HG02763 (cell line): ENCODE results near the gene PALMD.

Experiments
- ATAC-seq: cut with Tn5 transposase; IDR thresholded peaks from one replicate; pipeline ENCODE4 v1.9.1; 2021; ENCODE audit warnings: mild to moderate bottlenecking, moderate library complexity; ENCODE audit not compliant: unreplicated experiment

Gene PALMD

DNA sequence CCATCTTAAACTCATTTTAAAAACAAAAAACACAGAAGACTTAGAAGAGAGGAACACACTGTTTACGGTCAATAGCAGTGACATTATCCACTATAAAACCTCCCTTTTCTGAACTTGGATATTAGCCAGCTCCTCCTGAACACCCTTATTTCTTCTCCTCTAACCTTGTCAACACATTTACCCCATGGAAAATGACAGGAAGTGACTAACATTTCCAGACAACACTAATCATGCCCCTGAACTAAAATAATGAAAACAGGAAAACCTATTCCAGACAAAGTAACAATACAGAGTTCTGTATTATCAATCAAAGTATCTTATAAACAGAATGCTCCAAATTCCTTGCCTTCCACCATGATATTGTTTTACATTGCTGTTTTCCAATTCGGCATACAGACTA is 45.3 kb downstream of the PALMD start:
- no peak for ATAC-seq

DNA sequence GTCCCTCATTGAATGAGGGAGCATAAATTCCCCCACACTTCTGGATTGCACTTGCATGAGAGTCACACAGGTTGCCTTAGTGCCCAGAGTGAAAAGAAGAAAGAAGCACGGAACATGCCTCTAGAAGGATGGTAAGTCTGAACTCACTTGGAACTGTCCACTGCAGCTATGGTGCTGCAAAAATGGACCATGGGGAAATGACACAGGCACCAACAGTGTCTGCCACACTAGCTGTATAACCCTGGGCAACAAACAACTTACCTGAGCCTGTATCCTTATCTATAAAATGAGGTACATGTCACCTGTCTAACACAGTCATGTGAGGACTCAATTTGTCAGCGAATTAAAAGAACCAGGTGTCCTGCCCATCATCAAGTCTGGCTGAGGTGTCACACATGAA is 50.7 kb downstream of the PALMD start:
- ATAC-seq: no peak

DNA sequence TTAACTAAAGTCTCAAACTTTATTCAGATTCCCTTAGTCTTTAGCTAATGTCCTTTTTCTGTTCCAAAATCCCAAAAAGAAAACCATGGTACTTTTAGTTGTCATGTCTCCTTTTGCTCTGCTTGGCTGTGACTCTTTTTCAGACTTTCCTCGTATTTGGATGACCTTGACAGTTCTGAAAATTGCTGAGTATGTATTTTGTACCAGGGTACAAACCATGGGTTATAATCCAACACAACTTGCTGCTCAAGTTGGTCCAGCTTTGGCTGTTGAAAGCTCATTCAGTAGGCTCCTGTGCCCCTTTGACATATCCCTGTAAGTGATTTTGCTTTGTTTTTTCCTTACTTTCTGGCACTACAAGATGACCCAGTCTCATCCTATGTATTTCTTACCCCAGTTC is 51.7 kb downstream of the PALMD start:
- no peak for ATAC-seq

DNA sequence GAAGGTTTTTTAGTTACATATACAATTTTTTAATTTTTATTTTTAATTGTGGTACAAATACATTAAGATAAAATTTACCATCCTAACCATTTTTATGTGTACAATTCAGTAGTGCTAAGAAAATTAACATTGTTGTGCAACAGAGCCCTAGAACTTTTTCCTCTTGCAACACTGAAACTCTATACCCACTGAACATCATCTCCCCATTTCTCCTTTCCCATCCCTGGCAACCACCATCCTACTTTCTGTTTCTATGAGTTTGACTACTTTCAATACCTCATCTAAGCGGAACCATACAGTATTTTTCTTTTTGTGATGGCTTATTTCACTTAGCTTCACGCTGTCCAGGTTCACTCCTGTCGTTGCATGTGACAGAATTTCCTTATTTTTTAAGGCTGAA is 54.1 kb downstream of the PALMD start:
- ATAC-seq: no peak

DNA sequence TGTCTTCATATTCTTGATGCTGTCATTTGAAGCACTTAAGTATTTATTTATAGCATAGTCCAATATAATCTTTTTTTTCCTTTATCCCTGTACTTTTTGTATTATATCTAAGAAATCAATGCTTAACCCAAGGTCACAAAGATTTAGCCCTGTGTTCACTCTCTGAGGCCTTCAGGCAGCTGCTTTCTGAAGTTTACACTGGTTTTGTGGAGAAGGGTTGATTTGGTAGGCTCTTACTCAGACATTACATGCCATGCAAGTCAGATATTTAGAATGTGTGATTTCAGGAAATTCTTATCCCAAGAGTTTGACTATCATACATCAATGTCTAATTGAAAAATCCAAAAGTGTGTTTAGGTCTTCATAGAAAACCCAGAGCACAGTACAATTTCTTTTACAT is 56.3 kb downstream of the PALMD start:
- no peak for ATAC-seq

DNA sequence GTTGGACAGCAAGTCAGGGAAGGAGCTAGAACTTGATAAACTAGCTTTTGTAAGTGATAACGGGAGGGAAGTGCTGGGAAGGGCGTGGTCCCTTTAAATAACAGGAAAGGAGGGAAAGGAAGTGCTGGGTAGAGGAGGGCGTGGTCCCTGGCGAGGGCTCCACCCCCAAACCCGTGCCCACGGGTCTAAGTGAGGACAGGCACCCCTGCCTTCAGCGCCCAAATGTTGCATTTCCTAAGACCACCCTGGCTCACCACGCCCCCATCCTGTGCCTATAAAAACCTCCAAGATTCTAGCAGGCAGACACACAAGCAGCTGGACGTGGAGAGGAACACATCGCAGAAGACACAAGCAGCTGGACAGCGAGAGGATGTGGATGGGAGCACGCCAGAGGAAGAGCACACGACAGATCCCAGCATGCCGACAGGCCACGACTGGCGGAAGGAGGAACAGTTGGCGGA is 58.5 kb downstream of the PALMD start:
- no peak for ATAC-seq

DNA sequence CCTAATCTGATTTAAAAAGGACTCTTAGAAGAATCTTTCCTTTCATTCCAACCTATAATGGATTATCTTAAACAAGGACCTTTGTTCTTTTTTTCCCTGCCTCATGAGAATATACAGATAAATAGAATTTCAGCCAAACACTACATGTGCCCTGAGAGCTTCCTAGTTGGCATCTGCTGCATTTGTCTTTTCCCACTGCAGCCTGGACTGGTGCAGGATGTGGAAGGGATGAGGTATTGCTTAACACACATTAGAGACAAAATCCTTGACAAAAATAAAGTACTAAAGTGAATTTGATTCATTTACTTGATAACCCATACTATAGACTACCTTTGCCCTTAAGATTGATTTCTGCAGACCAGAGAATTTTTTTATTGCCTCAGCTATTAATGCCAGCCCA is 59.5 kb downstream of the PALMD start:
- no peak for ATAC-seq

DNA sequence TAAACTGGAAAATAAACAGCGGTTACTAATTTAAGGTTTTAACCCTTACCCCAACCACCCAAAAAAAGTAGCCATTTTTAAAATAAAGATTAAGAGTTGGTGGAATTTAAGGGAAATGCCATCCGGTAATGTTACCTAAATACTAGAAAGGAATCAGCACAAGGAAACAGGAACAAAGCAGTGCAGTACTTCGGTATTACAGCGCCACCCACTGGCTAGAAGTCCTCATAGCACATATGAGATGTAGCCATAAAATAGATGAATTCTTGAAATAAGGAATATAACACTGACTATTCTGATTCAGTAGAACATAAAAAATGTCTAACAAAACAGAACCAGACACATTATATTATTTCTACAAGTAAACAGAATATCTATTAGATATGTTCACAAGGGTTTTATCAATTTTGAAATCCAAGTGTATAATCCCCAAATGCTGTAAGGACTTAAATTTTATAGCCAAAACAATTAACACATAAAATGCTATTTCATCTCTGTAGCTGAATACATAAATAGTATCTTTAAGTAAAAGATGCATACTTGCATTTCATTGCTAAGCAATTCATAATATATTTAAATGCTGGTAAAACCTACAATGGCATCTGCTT is 61.7 kb downstream of the PALMD start:
- ATAC-seq: peak; percentile 65

DNA sequence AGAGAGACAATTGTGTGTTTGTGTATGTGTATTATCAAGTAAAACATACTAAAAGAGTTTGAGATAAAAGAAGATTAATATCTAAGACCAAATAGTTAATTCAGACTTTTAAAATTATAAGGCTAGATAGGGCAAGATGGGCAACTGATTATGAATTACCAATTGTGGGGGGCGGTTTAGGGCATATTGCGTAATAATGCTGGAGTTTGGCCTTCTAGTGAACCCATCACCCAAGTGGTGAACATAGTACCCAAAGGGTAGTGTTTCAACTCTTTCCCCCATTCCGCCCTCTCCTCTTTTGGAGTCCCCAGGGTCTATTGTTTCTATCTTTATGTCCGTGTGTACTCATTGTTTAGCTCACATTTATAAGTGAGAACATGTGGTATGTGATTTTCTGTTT is 65.1 kb downstream of the PALMD start:
- ATAC-seq: no peak

DNA sequence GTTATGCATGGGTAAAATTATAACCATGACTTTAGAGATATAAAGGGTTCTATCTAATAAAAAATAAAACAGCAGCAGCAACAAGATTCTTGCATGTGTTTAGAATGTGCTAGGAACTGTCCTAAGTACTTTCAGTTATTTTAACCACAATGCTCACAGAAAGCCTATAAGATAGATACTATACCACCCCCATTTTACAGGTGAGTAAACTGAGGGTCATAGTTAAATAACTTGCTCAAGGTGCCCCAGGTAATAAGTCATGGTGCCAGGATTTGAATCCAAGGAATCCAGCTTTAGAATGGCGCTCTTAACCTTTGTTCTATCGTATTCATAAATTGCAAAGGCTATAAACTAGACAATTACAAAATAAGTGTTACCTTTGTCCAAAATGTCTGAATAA is 67.1 kb downstream of the PALMD start:
- ATAC-seq: no peak

DNA sequence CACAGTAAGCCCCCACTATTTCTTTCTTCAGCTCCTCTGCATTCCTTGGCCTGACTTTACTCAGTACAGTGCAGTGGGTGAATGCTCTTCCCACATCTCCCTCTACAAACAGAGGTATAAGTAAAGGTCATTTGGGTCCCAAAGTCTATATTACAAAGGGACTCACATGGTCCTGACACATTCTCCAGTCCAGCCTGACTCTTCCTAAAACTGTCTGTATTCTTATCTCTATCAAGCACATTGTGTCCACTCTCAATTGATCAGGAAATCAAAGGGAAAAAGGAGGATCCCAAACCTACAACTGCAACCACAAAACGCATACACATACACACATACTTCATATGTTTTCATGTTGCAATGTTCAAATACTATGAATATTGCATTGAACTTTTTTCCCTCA is 71.1 kb downstream of the PALMD start:
- ATAC-seq: no peak

DNA sequence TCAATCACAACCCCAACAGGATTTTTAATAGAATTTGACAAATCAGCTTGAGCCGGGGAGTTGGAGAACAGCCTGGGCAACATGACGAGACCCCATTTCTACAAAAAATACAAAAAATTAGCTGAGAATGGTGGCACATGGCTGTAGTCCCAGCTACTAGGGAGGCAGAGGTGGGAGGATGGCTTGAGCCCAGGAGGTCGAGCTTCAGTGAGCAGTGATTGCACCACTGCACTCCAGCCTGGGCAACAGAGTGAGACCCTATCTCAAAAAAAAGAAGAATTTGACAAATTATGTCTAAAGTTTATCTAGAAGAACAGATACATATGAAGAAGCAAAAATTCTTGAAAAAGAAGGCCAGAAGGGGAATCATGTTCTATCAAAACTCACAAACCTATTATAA is 77.3 kb downstream of the PALMD start:
- no peak for ATAC-seq

DNA sequence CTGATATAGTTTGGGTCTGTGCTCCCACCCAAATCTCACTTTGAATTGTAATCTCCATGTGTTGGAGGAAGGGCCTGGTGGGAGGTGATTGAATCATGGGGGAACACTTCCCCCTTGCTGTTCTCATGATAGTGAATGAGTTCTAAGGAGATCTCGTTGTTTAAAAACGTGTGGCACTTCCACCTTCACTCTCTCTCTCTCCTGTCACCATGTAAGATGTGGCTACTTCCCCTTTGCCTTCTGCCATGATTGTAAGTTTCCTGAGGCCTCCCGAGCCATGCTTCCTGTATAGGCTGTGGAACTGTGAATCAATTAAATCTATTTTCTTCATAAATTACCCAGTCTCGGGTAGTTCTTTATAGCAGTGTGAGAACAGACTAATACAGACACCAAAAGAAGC is 80.1 kb downstream of the PALMD start:
- ATAC-seq: no peak

DNA sequence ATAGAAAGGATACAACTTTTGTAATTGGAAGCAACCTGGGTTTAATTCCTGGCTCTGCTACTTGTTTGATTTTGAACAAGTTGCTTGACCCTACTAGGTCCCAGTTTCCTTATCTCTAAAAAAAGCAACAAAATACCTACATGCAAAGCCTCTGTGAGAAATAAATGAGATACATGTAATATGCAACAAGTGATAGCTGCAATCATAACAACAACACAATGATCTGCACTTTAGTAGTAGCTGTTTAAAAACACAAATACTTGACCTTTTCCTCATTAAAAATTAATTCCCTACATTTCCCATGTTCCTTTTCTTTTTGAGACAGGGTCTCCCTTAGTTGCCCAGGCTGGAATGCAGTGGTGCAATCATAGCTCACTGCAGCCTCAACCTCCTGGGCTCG is 80.5 kb downstream of the PALMD start:
- ATAC-seq: no peak

DNA sequence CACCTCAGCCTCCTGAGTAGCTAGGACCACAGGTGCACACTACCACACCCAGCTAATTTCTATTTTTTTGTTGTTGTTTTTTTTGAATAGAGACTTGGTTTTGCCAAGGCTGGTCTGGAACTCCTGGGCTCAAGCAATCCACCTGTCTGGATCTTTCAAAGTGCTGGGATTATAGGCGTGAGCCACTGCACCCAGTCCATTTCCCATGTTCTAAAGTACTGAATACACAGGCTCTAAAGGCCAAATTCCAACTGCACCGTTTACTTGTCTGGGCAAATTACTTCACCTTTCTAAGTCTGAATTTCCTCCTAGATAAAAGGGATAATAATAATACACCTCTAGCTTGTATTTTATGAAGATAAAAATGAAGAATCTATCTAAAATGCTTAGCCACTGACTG is 80.9 kb downstream of the PALMD start:
- no peak for ATAC-seq

DNA sequence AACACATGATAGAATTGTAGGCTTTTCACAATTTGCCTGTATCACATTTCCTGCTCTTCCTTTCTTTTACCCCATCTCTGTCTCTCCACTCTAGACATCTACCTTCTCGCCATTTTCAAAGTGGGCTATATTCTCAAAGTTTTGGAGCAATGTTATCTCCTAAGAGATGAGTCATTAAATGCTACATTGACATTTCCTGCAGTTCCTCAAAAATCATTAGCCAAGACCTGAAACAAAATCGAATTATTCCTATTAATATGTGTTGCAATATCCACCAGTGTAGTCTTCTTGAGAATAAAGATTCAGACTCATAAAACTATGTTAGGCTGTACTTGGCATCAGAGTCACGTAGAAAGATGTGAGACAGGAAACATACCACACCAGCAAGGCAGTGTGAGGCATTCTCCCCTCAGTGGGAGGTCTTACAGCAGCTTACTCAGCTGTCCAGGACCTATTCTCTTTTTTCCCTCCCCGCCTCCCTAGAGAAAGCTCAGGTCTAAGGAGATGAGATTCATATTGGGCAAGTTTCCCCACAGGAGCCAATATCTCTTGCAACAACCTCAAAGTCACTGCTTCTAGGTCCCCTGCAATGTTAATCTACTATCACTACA is 81.8 kb downstream of the PALMD start:
- no peak for ATAC-seq

DNA sequence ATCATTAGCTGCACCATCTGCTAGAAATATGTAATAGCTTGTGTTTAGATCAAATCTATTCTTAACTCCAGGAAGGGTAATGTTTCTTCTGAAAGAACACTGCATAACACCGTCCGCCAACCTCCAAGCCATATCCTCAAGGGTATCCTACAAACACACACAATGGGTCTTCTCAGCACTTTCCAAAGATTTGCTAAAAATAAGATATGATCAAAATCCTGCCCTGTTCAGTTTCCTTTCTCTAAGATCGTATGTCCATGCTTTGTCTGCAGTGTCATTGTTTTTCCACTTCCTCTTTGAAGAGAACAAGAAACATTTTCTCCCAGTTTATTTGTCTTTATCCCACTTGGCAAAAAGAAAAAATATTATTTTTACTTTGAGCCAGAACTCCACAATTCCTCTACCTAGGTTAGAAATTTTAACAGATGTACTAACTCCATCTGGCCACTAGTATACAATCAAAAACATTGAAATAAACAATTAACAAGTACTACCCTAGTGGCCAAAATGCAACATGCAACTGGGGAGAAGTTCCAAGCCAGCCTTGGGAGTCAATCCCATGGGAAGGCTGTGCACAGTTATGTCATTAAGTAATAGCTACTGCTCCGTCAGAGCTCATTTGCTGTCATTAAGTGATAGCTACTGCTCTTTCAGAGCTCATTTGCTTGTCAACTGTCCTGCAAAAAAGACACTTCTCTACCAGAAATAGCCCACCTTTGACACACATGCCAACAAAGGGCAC is 82.8 kb downstream of the PALMD start:
- ATAC-seq: no peak

DNA sequence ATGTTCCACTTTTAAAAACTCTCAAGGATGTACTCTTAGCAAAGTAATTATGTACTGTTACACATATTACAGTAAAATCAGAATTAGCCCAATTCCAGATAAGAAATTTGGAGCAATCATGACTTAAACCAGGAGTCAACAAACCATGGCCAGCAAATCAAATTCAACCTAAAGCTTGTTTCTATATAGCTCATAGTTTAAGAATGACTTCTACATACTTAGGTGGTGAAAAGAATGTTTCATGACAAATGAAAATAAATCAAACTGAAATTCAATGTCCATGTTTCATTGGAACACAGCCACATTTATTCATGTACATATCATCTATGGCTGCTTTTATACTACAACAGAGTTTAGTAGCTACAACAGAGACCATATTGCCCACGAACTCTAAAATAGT is 85.5 kb downstream of the PALMD start:
- ATAC-seq: no peak

DNA sequence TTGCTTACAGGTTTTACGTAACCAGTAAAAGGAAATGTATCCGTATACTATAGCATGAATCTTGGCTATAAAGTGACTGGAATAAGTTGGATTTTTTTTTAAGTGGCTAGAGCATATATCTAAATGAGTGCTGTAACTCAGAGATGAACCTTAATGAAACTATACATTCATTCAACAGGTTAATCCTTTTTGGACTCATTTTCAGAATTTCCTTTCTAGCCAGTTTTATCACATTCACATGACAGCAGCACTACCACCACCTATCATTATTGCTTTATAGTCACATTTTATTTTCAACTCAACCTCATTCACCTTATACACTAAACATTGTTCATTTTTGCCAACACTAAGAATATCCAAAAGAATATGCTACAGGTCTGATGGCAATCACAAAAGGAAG is 89.9 kb downstream of the PALMD start:
- ATAC-seq: no peak

DNA sequence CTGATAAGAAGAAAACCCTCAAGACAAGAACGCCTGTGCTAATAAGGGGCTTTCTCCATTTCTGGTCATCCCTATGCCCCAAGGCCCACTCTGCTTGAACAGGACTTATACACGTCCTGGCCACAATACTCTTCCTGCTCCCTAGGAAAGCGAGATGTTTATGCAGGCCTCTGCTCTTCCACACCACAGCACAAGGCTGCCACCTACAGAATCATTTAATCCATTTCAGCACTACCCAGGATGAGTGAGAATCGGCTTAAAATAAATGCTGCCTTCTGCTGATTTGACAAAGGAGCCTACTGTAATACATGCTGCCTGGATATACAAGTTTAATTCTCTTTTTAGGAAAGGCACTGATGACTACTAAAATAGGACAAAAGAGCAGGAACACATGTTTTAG is 91.1 kb downstream of the PALMD start:
- ATAC-seq: no peak

DNA sequence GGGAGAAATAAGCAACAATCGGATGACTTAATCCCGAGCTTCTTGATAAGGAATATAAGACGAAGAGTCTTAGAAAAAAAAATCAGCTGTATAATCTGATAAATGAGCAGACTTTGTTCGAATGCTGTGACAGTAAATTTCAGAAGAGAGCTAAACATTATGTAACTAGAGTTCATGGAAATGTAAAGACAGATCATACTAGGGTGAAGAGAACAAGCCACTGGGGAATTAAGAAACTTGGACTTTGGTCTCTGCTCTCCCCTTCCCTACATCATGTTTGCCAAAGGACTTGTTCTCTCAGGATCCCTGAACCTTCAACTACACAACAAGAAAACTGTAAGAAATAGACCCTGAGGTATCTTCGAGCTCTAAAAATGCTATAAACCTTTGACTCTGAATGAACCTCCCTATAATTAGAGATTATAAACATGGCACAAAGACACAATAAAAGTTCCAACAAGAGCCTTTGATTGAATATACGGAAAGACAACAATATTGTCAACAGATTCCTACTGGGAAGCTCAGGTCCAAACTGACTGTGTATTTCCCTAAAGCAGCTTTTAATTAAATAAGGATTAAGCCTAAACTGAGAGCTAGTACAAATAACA is 93.0 kb downstream of the PALMD start:
- no peak for ATAC-seq

DNA sequence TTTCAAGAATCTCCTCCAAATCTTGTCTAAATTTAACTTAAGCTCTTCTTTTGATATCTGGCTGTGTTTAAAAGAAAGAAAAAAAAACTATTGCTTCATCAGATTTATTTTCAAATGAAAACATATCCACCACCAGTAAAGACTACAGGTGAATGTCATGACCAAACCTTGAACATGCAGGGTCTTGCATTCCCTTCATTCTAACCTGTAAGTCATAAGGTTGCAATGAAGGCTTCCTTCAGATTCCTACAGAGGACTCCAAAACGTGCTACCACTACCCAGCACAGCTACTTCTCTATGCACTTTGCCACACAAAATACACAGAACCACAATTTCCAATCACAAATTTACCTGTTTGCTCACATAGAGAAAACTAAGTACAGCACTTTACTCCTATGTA is 94.2 kb downstream of the PALMD start:
- ATAC-seq: no peak
